AG08395 (cell line): ENCODE data around the gene ATP5PD.
A peak's percentile ranks its signal among the peaks of the same experiment; 100 is the strongest.
"Not testable (repeated sequence)": the region's sequence is repeated elsewhere in the genome, so short reads cannot be mapped to it uniquely, and the experiment has no call there.

Experiments
- DNase-seq: peaks from one replicate; pipeline ENCODE4 v3.0.0; 2012; ENCODE audit warnings: mixed read lengths, low spot score

ATP5PD gene

DNA sequence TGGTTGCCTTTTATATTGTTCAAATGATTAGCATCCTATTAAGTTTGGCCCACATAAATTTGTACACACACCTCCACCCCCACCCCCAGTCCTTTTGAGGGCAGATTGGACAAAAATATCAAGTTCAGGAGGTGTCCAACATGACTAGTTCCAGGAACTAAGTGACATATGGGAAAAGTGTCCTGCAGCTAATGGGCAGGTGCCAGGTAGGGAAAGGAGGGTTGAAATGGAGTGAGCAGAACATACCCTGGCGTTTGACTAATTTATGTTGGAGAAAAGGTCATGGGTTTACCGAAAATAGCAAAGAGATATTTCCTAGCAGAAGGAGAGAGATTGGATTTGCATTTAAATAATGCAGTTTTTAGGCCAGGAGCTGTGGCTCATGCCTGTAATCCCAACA is 5.2 kb upstream of the ATP5PD start:
- DNase-seq: no peak

- no peak for DNase-seq
These were observed 2.9 kb upstream of the ATP5PD start for GRCh38 chr17:75049706-75050105.

GRCh38 chr17:75049057-75049456 is 2.3 kb upstream of the ATP5PD start:
- DNase-seq: no peak

DNA sequence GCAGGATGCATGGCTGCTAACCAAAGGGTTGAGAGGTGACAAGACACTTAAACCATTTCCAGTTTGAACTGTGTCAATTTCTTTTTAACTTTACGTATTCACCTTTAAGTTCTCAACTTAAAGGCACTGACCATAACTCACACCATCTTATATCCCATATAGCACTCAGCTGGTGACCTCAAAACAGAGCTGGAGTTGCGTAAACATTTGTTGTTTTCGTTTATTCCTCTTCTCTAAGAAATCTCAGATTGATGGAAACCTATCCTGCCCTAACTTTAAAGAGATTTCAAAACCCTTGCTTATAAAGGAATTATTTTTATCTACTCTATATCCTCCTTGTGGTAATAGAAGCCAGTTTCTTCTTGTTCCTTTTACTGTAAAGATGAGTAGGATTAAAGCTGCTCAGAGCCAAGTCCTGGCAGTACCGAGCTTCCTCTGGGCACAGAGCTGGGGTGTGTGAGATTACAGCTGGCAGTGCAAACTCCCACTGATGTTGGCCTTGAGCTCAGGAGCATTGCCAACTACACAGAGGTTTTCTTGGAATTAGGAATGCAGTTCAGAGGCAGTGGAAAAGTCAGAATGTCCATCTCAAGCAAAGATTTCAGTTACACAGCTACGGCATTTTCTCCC is 1.6 kb upstream of the ATP5PD start:
- DNase-seq: peak; percentile 38

- DNase-seq: no peak
These were observed 779 bp upstream of the ATP5PD start for GRCh38 chr17:75047398-75048098.

DNA sequence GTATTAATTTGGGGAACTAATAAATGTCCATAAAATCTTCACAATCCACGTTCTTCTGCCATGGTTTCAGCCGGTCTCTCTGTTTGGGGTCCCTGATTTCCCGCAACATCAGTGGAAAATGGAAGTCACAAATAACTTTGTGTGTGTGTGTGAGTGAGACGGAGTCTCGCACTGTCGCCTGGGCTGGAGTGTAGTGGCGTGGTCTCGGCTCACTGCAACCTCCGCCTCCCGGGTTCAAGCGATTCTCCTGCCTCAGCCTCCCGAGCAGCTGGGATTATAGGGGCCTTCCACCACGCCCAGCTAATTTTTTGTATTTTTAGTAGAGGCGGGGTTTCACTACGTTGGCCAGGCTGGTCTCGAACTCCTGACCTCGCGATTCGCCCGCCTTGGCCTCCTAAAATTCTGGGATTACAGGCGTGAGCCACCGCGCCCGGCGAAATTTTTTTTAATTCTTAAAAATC is 793 bp downstream of the ATP5PD start:
- not testable (repeated sequence) for DNase-seq

- no peak for DNase-seq
These were observed 2.1 kb downstream of the ATP5PD start for GRCh38 chr17:75044716-75045115.

DNA sequence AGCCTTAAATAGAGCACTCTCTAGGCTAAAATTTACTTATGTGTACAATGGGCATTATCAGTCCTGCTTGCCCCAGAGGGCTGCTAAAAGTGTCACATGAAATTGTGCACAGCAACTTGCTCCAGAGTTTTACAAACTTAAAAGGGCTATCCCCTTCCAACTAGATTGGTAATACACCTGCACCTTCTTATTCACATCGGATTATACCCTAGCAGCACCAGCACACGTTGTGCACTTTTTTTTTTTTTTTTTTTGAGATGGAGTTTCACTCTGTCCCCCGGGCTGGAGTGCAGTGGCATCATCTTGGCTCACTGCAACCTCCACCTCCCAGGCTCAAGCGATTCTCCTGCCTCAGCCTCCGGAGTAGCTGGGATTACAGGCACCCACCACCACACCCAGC is 3.0 kb downstream of the ATP5PD start:
- DNase-seq: not testable (repeated sequence)

DNA sequence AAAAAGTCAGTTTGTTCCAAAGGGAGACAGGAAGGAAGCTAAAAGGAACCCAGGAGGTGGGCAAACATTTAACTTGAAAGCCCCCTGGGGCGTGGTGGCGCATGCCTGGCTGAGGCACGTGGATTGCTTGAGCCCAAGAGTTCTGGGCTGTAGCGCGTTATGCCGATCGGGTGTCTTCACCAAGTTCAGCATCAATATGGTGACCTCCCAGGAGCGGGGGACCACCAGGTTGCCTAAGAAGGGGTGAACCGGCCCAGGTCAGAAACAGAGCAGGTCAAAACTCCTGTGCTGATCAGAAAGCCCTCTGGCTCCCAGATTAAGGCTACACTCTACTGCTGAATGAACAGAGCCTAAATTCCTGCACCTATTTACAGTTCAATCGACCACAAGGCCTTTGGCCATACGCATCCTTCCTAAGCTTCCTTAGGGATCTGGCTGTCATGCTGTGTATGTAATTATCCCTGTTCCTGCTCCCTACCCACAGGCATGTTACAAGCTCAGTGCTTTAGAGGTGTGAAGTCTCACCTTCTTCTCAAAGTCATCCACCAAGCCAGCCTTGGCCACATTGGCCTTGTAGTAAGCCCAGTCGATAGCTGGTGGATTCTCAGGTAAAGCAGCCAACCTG is 5.0 kb downstream of the ATP5PD start:
- DNase-seq: no peak

- DNase-seq: no peak
These were observed 7.5 kb downstream of the ATP5PD start for GRCh38 chr17:75039238-75039637.

GRCh38 chr17:75036643-75037268 is 10.0 kb downstream of the ATP5PD start:
- peak; percentile 87 for DNase-seq

DNA sequence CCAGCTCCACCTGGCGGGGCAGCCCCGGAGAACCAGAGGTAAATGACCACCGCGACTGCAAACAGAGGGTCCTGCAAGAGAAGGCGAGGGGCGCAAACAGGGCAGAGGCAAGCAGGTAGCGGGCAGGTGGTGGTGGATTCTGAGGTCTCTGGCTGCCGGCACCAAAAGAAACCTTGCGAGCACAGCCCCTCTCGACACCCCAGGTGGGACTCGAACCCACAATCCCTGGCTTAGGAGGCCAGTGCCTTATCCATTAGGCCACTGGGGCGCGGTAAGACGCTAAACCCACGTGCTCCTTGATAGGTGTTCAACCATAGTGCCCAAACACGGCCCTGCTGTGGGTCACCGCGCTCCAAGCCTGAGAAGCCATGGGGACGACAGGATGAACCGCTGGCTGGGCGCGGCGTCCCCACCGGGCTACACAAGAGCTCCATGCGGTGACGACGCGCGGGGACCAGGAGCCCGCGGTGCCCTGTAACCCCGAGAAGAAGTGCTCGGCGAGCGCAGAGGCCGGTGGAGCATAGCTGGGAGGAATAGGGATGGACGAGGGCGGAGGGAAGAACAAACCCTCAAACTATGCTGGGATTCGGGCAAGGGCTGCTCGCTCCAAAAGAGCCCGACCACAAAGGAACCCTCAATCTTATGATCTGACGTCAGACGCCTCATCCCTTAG is 12.4 kb downstream of the ATP5PD start:
- peak; percentile 70 for DNase-seq

GRCh38 chr17:75033346-75034235 is 13.2 kb downstream of the ATP5PD start:
- DNase-seq: peak; percentile 80

GRCh38 chr17:75032720-75033280 is 14.0 kb downstream of the ATP5PD start:
- no peak for DNase-seq

DNA sequence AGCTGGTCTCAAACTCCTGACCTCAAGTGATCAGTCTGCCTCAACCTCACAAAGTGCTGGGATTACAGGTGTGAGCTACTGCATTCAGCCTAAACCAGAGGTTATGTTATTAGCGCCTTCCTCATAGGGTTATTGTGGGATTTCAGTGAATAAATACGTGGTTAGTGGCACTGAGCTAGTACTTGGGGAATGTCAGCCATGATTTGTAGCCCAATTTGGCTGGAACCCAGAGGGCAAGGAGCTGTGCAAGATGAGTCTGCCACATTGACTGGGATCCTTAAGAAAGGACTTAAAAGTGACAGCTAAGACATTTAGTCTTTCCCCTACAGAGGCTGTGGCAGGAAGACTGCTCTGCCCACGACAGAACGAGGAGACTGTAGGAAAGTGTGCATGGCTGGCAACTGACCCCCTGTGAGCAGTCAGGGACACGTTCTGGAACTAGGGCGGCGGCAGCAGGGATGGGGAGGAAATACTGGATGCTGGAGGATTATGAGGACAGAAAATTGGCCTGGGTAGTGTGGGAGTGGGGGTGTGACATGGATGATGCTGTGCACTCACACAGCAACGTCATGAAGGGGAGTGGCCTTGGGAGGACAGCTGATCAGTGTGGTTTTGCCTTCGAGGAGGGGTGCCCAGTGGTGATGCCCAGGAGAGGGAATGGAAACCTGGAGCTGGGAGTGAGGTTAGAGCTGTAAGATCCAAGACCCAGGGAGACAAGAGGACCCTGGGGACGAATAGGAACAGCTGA is 14.6 kb downstream of the ATP5PD start:
- peak; percentile 92 for DNase-seq

DNA sequence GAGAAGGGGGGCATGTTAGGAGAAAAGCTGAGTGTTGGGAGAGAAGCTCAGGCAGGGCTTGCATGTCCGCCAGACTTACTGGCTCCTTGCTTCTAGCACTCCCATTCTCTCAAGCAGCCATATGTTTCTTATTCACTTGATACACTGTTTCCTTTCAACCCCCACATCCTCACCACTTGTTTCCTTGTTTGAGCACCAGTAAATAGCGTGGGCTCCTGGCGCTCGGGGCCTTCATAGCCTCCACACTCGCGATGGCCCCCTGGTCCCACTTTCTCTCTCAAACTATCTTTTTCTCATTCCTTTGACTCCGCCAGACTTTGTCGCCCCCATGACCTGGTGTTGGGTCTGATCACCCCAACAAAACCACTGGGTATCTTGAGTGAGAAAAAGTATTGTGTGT is 16.6 kb downstream of the ATP5PD start:
- no peak for DNase-seq

DNA sequence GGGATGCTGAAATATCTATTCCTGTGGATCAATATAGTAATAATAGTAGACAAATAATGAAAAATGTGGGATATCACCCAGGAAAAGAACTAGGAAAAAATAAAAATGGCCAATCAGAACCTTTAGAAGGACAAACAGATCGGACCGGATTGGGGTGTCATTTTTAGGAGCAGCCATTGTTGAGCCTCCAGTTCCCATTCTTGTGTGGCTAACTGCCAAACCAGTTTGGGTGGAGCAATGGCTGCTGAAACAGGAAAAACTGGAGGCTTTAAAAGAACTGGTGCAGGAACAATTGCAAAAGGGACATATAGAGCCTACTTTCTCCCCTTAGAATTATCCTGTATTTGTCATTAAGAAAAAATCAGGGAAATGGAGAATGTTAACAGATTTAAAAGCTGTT is 20.1 kb downstream of the ATP5PD start:
- DNase-seq: not testable (repeated sequence)

- not testable (repeated sequence) for DNase-seq
These were observed 21.4 kb downstream of the ATP5PD start for GRCh38 chr17:75025398-75025734.

- DNase-seq: no peak
These were observed 21.9 kb downstream of the ATP5PD start for GRCh38 chr17:75024686-75025397.
